ENCODE data around the gene KRT72. TPM values are rescaled to one million over a fixed set of nuclear protein-coding genes. Genes with fewer than 3 reads are reported as not detected.

The KRT72 gene
- total and polyA plus RNA-seq, 4 donors, result 0.14 to 0.17 (median 0.14) TPM; not detected in 1

- H3K9me3 ChIP-seq (ENCODE audit: control insufficient read depth in 4 of 4, insufficient read depth in 3 of 4, low read length in 3 of 4), result no peaks in the 10 kb centered on the region
- WGBS, 2 donors, result 75 to 97% methylated on average over 3 of the region's 3 CpGs
- H3K4me3 ChIP-seq, result no peak overlapping the region
- H3K4me1 ChIP-seq (ENCODE audit: control insufficient read depth in 5 of 5, insufficient read depth in 5 of 5, low read length in 5 of 5), result no peaks in the 10 kb centered on the region
- no peaks in the 10 kb centered on the region for H3K27me3 ChIP-seq (ENCODE audit: control insufficient read depth in 3 of 3, insufficient read depth in 3 of 3, low read length in 2 of 3)
- TF ChIP-seq CTCF (IDR thresholded peaks at IDR 0.05; ENCODE audit: control extremely low read depth, extremely low read depth), result no peak
- no peak overlapping the region for H3K27ac ChIP-seq (ENCODE audit: low read depth in 1 of 2, low read length in 1 of 2)
- no peak for ATAC-seq (ENCODE audit: insufficient read depth, low FRiP score)
- DNase-seq, result no peak
- no peaks in the 10 kb centered on the region for H3K36me3 ChIP-seq (ENCODE audit: control insufficient read depth in 4 of 4, insufficient read depth in 4 of 4, low read length in 4 of 4)
- no peak overlapping the region for H3K9ac ChIP-seq (ENCODE audit: insufficient read depth in 1 of 2, low read length in 2 of 2)
These were observed 25.3 kb downstream of the KRT72 start for GRCh38 chr12:52575948-52576347.

- WGBS, 2 donors, result 87 to 89% methylated on average over 9 of the region's 9 CpGs
These were observed 26.0 kb downstream of the KRT72 start for GRCh38 chr12:52575256-52575655.

GRCh38 chr12:52573743-52574142 is 27.5 kb downstream of the KRT72 start, which contains the start of gene KRT74:
Gene KRT74 (minus strand): TSS chr12:52573843. CDS start chr12:52573777, 66 bp downstream.
- Histone ChIP-seq H3K4me1 (ENCODE audit: control insufficient read depth in 5 of 5, insufficient read depth in 5 of 5, low read length in 5 of 5) (no peaks in the 10 kb centered on the region), H3K4me3 (no peak within 1 kb of the TSS), H3K27me3 (ENCODE audit: control insufficient read depth in 3 of 3, insufficient read depth in 3 of 3, low read length in 2 of 3) (no peaks in the 10 kb centered on the region), H3K9ac (ENCODE audit: insufficient read depth in 1 of 2, low read length in 2 of 2) (no peak within 1 kb of the TSS), H3K9me3 (ENCODE audit: control insufficient read depth in 4 of 4, insufficient read depth in 3 of 4, low read length in 3 of 4) (no peaks in the 10 kb centered on the region), H3K27ac (ENCODE audit: low read depth in 1 of 2, low read length in 1 of 2) (no peak within 1 kb of the TSS), H3K36me3 (ENCODE audit: control insufficient read depth in 4 of 4, insufficient read depth in 4 of 4, low read length in 4 of 4) (no peaks in the 10 kb centered on the region)
- 90 to 94% methylated on average over 3 of the region's 3 CpGs for WGBS, 2 donors
- DNase-seq, result no peak
- ATAC-seq (ENCODE audit: insufficient read depth, low FRiP score), result no peak
- TF ChIP-seq CTCF (IDR thresholded peaks at IDR 0.05; ENCODE audit: control extremely low read depth, extremely low read depth), result no peak

More at GRCh38 chr12:52575256-52575655, 26.0 kb downstream of the KRT72 start:
- Histone ChIP-seq H3K9me3 (ENCODE audit: control insufficient read depth in 4 of 4, insufficient read depth in 3 of 4, low read length in 3 of 4) (no peaks in the 10 kb centered on the region), H3K9ac (ENCODE audit: insufficient read depth in 1 of 2, low read length in 2 of 2) (no peak overlapping the region), H3K27me3 (ENCODE audit: control insufficient read depth in 3 of 3, insufficient read depth in 3 of 3, low read length in 2 of 3) (no peaks in the 10 kb centered on the region), H3K4me3 (no peak overlapping the region), H3K4me1 (ENCODE audit: control insufficient read depth in 5 of 5, insufficient read depth in 5 of 5, low read length in 5 of 5) (no peaks in the 10 kb centered on the region), H3K27ac (ENCODE audit: low read depth in 1 of 2, low read length in 1 of 2) (no peak overlapping the region), H3K36me3 (ENCODE audit: control insufficient read depth in 4 of 4, insufficient read depth in 4 of 4, low read length in 4 of 4) (no peaks in the 10 kb centered on the region)
- TF ChIP-seq CTCF (IDR thresholded peaks at IDR 0.05; ENCODE audit: control extremely low read depth, extremely low read depth), result no peak
- DNase-seq (no peak), ATAC-seq (ENCODE audit: insufficient read depth, low FRiP score) (no peak)

GRCh38 chr12:52573306-52573705 is 28.0 kb downstream of the KRT72 start:
- DNase-seq (no peak), ATAC-seq (ENCODE audit: insufficient read depth, low FRiP score) (no peak)
- no peak for TF ChIP-seq CTCF (IDR thresholded peaks at IDR 0.05; ENCODE audit: control extremely low read depth, extremely low read depth)
- 89 to 91% methylated on average over 15 of the region's 15 CpGs for WGBS, 2 donors
- no peaks in the 10 kb centered on the region for H3K36me3 ChIP-seq (ENCODE audit: control insufficient read depth in 4 of 4, insufficient read depth in 4 of 4, low read length in 4 of 4)
- no peak overlapping the region for H3K27ac ChIP-seq (ENCODE audit: low read depth in 1 of 2, low read length in 1 of 2)
- H3K9me3 ChIP-seq (ENCODE audit: control insufficient read depth in 4 of 4, insufficient read depth in 3 of 4, low read length in 3 of 4), result no peaks in the 10 kb centered on the region
- no peaks in the 10 kb centered on the region for H3K27me3 ChIP-seq (ENCODE audit: control insufficient read depth in 3 of 3, insufficient read depth in 3 of 3, low read length in 2 of 3)
- H3K9ac ChIP-seq (ENCODE audit: insufficient read depth in 1 of 2, low read length in 2 of 2), result no peak overlapping the region
- H3K4me3 ChIP-seq, result no peak overlapping the region
- H3K4me1 ChIP-seq (ENCODE audit: control insufficient read depth in 5 of 5, insufficient read depth in 5 of 5, low read length in 5 of 5), result no peaks in the 10 kb centered on the region

Measured in lung (tissue), 12 donors.